H1 (cell line): ENCODE data around the gene KCNIP3. TPM values are rescaled to one million over a fixed set of nuclear protein-coding genes. Genes with fewer than 3 reads are reported as not detected.

Experiments used
- ASH2L ChIP-seq: fragments of 200-600, 300-600 bp; sonication (generic); IDR thresholded peaks from one replicate; pipeline ENCODE4 v1.7.1; 2017; ENCODE audit warnings: low read length
- BACH1 ChIP-seq: IDR thresholded peaks from 2 replicates; pipeline ENCODE4 v1.6.1; 2012; ENCODE audit warnings: low read length, improper control_type of control experiment
- BRCA1 ChIP-seq: IDR thresholded peaks from 2 replicates; pipeline ENCODE4 v1.6.1; 2012; ENCODE audit warnings: low read depth, low read length, improper control_type of control experiment
- CBX8 ChIP-seq: fragments of 300-800, 300-1000 bp; sonication (generic); IDR thresholded peaks from 2 replicates; pipeline ENCODE4 v1.7.1; 2016; ENCODE audit warnings: low read depth, low read length, borderline replicate concordance
- CHD7 ChIP-seq: fragments of 300-600 bp; sonication (generic); IDR thresholded peaks from 2 replicates; pipeline ENCODE4 v1.7.1; 2012; ENCODE audit warnings: low read length, moderate library complexity, mild to moderate bottlenecking, inconsistent platforms; ENCODE audit not compliant: insufficient replicate concordance
- KDM5A ChIP-seq: fragments of 200-600 bp; IDR thresholded peaks from 2 replicates; pipeline ENCODE4 v1.7.1; 2012; ENCODE audit warnings: mild to moderate bottlenecking, low read length, inconsistent platforms, mixed read lengths
- MAFK ChIP-seq: IDR thresholded peaks from 2 replicates; pipeline ENCODE4 v1.6.1; 2012; ENCODE audit warnings: low read depth, mild to moderate bottlenecking, improper control_type of control experiment, low read length
- RAD21 ChIP-seq, 2 experiments: IDR thresholded peaks in 1 of 2; conservative IDR thresholded peaks in 1 of 2; 2 replicates each; pipeline ENCODE4 v1.6.1; 2011; ENCODE audit warnings: low read depth in 2 of 2, low read length in 2 of 2, improper control_type of control experiment in 1 of 2, inconsistent platforms in 1 of 2, mild to moderate bottlenecking in 1 of 2, moderate library complexity in 1 of 2
- RBBP5 ChIP-seq: IDR thresholded peaks from 2 replicates; pipeline ENCODE4 v1.7.1; 2012; ENCODE audit warnings: low read depth, mild to moderate bottlenecking, inconsistent platforms, low read length, moderate library complexity, borderline replicate concordance
- RNF2 ChIP-seq: fragments of 200-900, 300-1000 bp; sonication (generic); IDR thresholded peaks from 2 replicates; pipeline ENCODE4 v1.7.1; 2016; ENCODE audit warnings: borderline replicate concordance, low read depth, mild to moderate bottlenecking, antibody characterized with exemption, low read length; ENCODE audit not compliant: poor library complexity, severe bottlenecking; ENCODE audit errors: missing control alignments
- TAF1 ChIP-seq: IDR thresholded peaks from 2 replicates; pipeline ENCODE4 v1.6.1; 2011; ENCODE audit warnings: mild to moderate bottlenecking, low read depth, low read length
- ZNF274 ChIP-seq: IDR thresholded peaks from 2 replicates; pipeline ENCODE4 v1.7.0; 2012; ENCODE audit warnings: low read length, borderline replicate concordance; ENCODE audit errors: extremely low read depth
- polyA plus RNA-seq, 7 experiments: library from polyadenylated mRNA; depleted of rRNA in 3 of 7; stranded (reverse) in 5 of 7; unstranded in 2 of 7; fragments of >200 nt in 5 of 7; fragments of 200-250 nt in 2 of 7; gene quantifications; 1 replicate in 5 of 7; 2 replicates in 1 of 7; 4 replicates in 1 of 7; pipeline versions ENCODE4 v1.2.1 to v1.2.3, GENCODE V29; 2011 to 2013; ENCODE audit warnings: missing spikeins in 2 of 7, mixed read lengths in 2 of 7
- total RNA-seq: library from RNA; stranded (reverse); fragmentation: NEBNext Ultra II Directional; extraction: Animal tissue kit (Norgen Biotek cat#: 25700); gene quantifications from 2 replicates; pipeline ENCODE4 v1.2.1, GENCODE V29; 2021

The KCNIP3 gene
- total and polyA plus RNA-seq, 2 of the 8 experiments (the other 6 are each of a cell fraction or from before 2014, with no cell fraction given): 0.33 to 1.9 TPM

GRCh38 chr2:95325026-95325425, 27.9 kb downstream of the KCNIP3 start (continued):
- TF ChIP-seq CHD7 (no peak), ASH2L (no peak), RAD21 (IDR thresholded peaks at IDR 0.05 in 1 of 2, conservative IDR thresholded peaks at IDR 0.05 in 1 of 2; ENCODE audit: low read depth in 2 of 2, low read length in 2 of 2) (no peak), TAF1 (no peak), RBBP5 (no peak), BRCA1 (no peak), BACH1 (no peak), ZNF274 (no peak), MAFK (no peak), RNF2 (no peak), KDM5A (no peak), CBX8 (no peak)
